SK-N-MC (cell line): ENCODE results near the gene CEP83.

Experiments
- EZH2 ChIP-seq: fragments of 200-600 bp; sonication (generic); IDR thresholded peaks from one replicate; pipeline ENCODE4 v1.6.1; 2017; ENCODE audit warnings: antibody characterized with exemption
- FOXP2 ChIP-seq: optimal IDR thresholded peaks from 2 replicates; pipeline ENCODE3; 2011; ENCODE audit warnings: mild to moderate bottlenecking, moderate library complexity; ENCODE audit not compliant: insufficient read depth; ENCODE audit errors: extremely low read length, control extremely low read depth
- POLR2AphosphoS5 ChIP-seq: IDR thresholded peaks from 2 replicates; pipeline ENCODE4 v1.6.1; 2012; ENCODE audit warnings: mild to moderate bottlenecking, low read depth, low read length, borderline replicate concordance

GRCh38 chr12:94433744-94434143, 25.9 kb downstream of the CEP83 start:
- no peak for TF ChIP-seq POLR2AphosphoS5
- TF ChIP-seq EZH2, result no peak
- TF ChIP-seq FOXP2, result no peak
